K562 (cell line): ENCODE data around the gene RNF138. TPM values are rescaled to one million over a fixed set of nuclear protein-coding genes. Genes with fewer than 3 reads are reported as not detected.

Experiments
- ATF3 ChIP-seq, 2 experiments: fragments of 450-650 bp in 1 of 2; sonication (generic) in 1 of 2; formaldehyde crosslinking in 1 of 2; IDR thresholded peaks in 1 of 2; conservative IDR thresholded peaks in 1 of 2; 2 replicates each; pipeline versions ENCODE4 v1.6.1 to v1.8.1; 2016 to 2023; ENCODE audit warnings: mild to moderate bottlenecking in 2 of 2, moderate library complexity in 2 of 2, inconsistent platforms in 1 of 2, missing genetic modification reagents in 1 of 2
- CAMTA2 ChIP-seq: fragments of 250-450 bp; sonication (Bioruptor Pico); conservative IDR thresholded peaks from 2 replicates; pipeline ENCODE4 v1.5.1; 2022
- CREB3L1 ChIP-seq: fragments of 450-650 bp; IDR thresholded peaks from 2 replicates; pipeline ENCODE4 v1.6.1; 2014; ENCODE audit warnings: low read depth, mild to moderate bottlenecking, moderate library complexity, borderline replicate concordance
- HBP1 ChIP-seq: fragments of 450-650 bp; formaldehyde crosslinking; IDR thresholded peaks from 2 replicates; pipeline ENCODE4 v1.4.0; 2022; ENCODE audit warnings: missing genetic modification characterization
- MBD2 ChIP-seq: sonication (generic); IDR thresholded peaks from 2 replicates; pipeline ENCODE4 v1.6.1; 2016; ENCODE audit warnings: low read depth, borderline replicate concordance
- MXI1 ChIP-seq: IDR thresholded peaks from 2 replicates; pipeline ENCODE4 v1.6.1; 2011; ENCODE audit warnings: low read depth, mild to moderate bottlenecking, improper control_type of control experiment, low read length
- PHF8 ChIP-seq: fragments of 200-600 bp; sonication (generic); IDR thresholded peaks from 2 replicates; pipeline ENCODE4 v1.6.1; 2012; ENCODE audit warnings: mixed run types, mild to moderate bottlenecking, inconsistent platforms, low read length, moderate library complexity, borderline replicate concordance
- REST ChIP-seq, 2 experiments: fragments of 450-650 bp; formaldehyde crosslinking in 1 of 2; IDR thresholded peaks; 2 replicates each; pipeline versions ENCODE4 v1.4.0 to v1.6.1; 2014 to 2020; ENCODE audit warnings: mild to moderate bottlenecking in 2 of 2, borderline replicate concordance in 1 of 2, low read depth in 1 of 2
- RFX7 ChIP-seq: fragments of 250-450 bp; sonication (Bioruptor Pico); IDR thresholded peaks from 2 replicates; pipeline ENCODE4 v1.5.1; 2021; ENCODE audit warnings: mild to moderate bottlenecking
- SMARCB1 ChIP-seq: IDR thresholded peaks from 2 replicates; pipeline ENCODE4 v1.6.1; 2011; ENCODE audit warnings: improper control_type of control experiment, low read depth; ENCODE audit not compliant: insufficient read length
- SRF ChIP-seq, 2 experiments: fragments of 250-450, 450-650 bp in 1 of 2; sonication (Bioruptor Pico) in 1 of 2; sonication (generic) in 1 of 2; formaldehyde crosslinking; IDR thresholded peaks; 2 replicates each; pipeline versions ENCODE4 v1.5.0 to v1.5.1; 2020 to 2022; ENCODE audit warnings: mild to moderate bottlenecking in 1 of 2, missing genetic modification reagents in 1 of 2
- TAF7 ChIP-seq: fragments of 450-650 bp; IDR thresholded peaks from 2 replicates; pipeline ENCODE4 v1.6.1; 2016; ENCODE audit warnings: missing genetic modification characterization, missing compliant biosample characterization
- ZNF174 ChIP-seq: fragments of 250-450 bp; sonication (Bioruptor Pico); IDR thresholded peaks from 2 replicates; pipeline ENCODE4 v1.4.0; 2020; ENCODE audit warnings: mild to moderate bottlenecking
- ZZZ3 ChIP-seq: fragments of 450-650 bp; IDR thresholded peaks from 2 replicates; pipeline ENCODE4 v1.6.1; 2016; ENCODE audit warnings: antibody characterized with exemption, mild to moderate bottlenecking, moderate library complexity
- polyA plus RNA-seq, 8 experiments: library from polyadenylated mRNA; depleted of rRNA in 4 of 8; stranded (reverse) in 5 of 8; unstranded in 3 of 8; fragments of >200 nt; fragmentation: Nextera tagmentation in 2 of 8; fragmentation: Illumina TruSeq in 1 of 8; extraction: Ambion mirVana in 2 of 8; extraction: Trizol in 1 of 8; gene quantifications; 2 replicates each; pipeline versions ENCODE4 v1.2.1 to v1.2.3, GENCODE V29; 2011 to 2014; ENCODE audit warnings: inconsistent platforms in 1 of 8, missing spikeins in 1 of 8
- total RNA-seq, 7 experiments: library from RNA; depleted of rRNA in 6 of 7; stranded (reverse); fragments of >200 nt in 6 of 7; fragmentation: Illumina TruSeq in 2 of 7; extraction: Trizol in 2 of 7; gene quantifications; 2 replicates each; pipeline versions ENCODE4 v1.2.1 to v1.2.3, GENCODE V29; 2011 to 2021; ENCODE audit warnings: low replicate concordance in 1 of 7

The RNF138 gene
- total and polyA plus RNA-seq, 9 of the 15 experiments (the other 6 are each of a cell fraction or from before 2014, with no cell fraction given): 47.6 to 100 (median 62.5) TPM

GRCh38 chr18:32092422-32093101 is 888 bp downstream of the RNF138 start (continued):
- TF ChIP-seq REST (IDR thresholded peaks at IDR 0.05; ENCODE audit: borderline replicate concordance): no peak
- TF ChIP-seq REST (CRISPR knock-in tag; IDR thresholded peaks at IDR 0.05; ENCODE audit: low read depth): peak; percentile 36; the same call in 1 of the 2 replicates
- no peak for TF ChIP-seq RFX7 (CRISPR knock-in tag)
- 0 out of 2 replicates have a peak, but pooled peaks have one; percentile 25 for TF ChIP-seq TAF7 (tag)
- TF ChIP-seq MBD2: peak; percentile 32; the same call in 1 of the 2 replicates
- no peak for TF ChIP-seq ZNF174 (CRISPR knock-in tag)
- no peak for TF ChIP-seq SMARCB1
- 0 out of 2 replicates have a peak, but pooled peaks have one; percentile 11 for TF ChIP-seq MXI1
- TF ChIP-seq SRF (CRISPR knock-in tag; IDR thresholded peaks at IDR 0.05): 0 out of 4 replicates have a peak, but pooled peaks of 1 of the 2 experiments have one; percentile 51
- peak; percentile 52 for TF ChIP-seq PHF8
- TF ChIP-seq ZZZ3: no peak
- no peak for TF ChIP-seq ATF3 (IDR thresholded peaks at IDR 0.05)
- TF ChIP-seq ATF3 (CRISPR knock-in tag; conservative IDR thresholded peaks at IDR 0.05): no peak
- peak; percentile 48; the same call in 1 of the 2 replicates for TF ChIP-seq CREB3L1
- TF ChIP-seq CAMTA2 (CRISPR knock-in tag): no peak
- 0 out of 2 replicates have a peak, but pooled peaks have one; percentile 27 for TF ChIP-seq HBP1 (CRISPR knock-in tag)
